ENCODE measurements around the gene TAOK3.
A peak's percentile ranks its signal among the peaks of the same experiment; 100 is the strongest.

The TAOK3 gene

DNA sequence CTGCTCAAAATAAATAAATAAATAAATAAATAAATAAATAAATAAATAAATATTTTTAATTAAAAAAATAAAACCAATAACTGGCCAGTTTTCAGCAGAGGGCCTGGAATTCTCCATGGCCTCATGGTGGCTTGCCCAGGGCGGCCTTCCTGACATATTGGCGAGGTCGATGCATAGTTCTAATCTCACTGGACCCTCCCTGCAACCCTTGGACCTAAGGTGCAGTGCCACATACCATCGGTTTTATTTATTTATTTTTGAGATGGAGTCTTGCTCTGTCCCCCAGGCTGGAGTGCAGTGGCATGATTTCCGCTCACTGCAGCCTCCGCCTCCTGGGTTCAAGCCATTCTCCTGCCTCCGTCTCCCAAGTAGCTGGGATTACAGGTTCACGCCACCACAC lies 265.0 kb downstream of the TAOK3 start:
- H3K9me3 ChIP-seq (ENCODE audit: insufficient read depth, low read length), result no peaks in the 10 kb centered on the region
- H3F3A ChIP-seq (ENCODE audit: insufficient read depth), result no peaks in the 10 kb centered on the region
- no peaks in the 10 kb centered on the region for H3K36me3 ChIP-seq (ENCODE audit: low read length)
- H3K4me2 ChIP-seq (ENCODE audit: low read depth, low read length, poor library complexity, severe bottlenecking), result no peak overlapping the region
- no peak overlapping the region for H3K4me3 ChIP-seq (ENCODE audit: insufficient read depth, low read length, poor library complexity, severe bottlenecking)
- H4K20me1 ChIP-seq (ENCODE audit: low read depth, low read length), result no peaks in the 10 kb centered on the region
- H2AFZ ChIP-seq (ENCODE audit: low read depth, low read length, severe bottlenecking), result no peak overlapping the region
- H3K79me2 ChIP-seq (ENCODE audit: insufficient read depth, low read length), result no peaks in the 10 kb centered on the region
- no peaks in the 10 kb centered on the region for H3K27me3 ChIP-seq (ENCODE audit: low read length)
- TF ChIP-seq EZH2phosphoT487 (conservative IDR thresholded peaks at IDR 0.05; ENCODE audit: low read length), result no peak
- no peaks in the 10 kb centered on the region for H3K9me2 ChIP-seq (replicated peaks; ENCODE audit: insufficient read depth, low read length)
- H3K9ac ChIP-seq (ENCODE audit: low read length), result no peak overlapping the region
- no peak overlapping the region for H3K27ac ChIP-seq (ENCODE audit: low read depth, low read length)

DNA sequence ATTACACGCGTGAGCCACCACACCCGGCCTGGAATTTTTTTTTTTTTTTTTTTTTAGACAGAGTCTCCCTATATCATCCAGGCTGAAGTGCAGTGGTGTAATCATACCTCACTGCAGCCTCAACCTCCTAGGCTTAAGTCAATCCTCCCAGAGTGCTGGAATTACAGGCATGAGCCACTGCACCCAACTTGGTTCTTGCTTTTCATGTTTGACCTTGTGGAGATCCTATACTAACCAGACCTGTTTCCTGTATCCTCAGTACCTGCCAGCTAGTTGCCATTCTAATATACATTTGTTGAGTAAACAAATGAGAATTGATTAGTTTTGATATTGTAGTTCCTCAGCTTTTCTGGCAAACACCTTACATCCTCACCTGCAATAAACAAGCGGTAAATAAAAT lies 265.7 kb downstream of the TAOK3 start:
- no peak for TF ChIP-seq EZH2phosphoT487 (conservative IDR thresholded peaks at IDR 0.05; ENCODE audit: low read length)
- TF ChIP-seq, protein P1, sequence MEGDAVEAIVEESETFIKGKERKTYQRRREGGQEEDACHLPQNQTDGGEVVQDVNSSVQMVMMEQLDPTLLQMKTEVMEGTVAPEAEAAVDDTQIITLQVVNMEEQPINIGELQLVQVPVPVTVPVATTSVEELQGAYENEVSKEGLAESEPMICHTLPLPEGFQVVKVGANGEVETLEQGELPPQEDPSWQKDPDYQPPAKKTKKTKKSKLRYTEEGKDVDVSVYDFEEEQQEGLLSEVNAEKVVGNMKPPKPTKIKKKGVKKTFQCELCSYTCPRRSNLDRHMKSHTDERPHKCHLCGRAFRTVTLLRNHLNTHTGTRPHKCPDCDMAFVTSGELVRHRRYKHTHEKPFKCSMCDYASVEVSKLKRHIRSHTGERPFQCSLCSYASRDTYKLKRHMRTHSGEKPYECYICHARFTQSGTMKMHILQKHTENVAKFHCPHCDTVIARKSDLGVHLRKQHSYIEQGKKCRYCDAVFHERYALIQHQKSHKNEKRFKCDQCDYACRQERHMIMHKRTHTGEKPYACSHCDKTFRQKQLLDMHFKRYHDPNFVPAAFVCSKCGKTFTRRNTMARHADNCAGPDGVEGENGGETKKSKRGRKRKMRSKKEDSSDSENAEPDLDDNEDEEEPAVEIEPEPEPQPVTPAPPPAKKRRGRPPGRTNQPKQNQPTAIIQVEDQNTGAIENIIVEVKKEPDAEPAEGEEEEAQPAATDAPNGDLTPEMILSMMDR (IDR thresholded peaks at IDR 0.05; ENCODE audit: insufficient read depth, low read length, poor library complexity, severe bottlenecking), result no peak

DNA sequence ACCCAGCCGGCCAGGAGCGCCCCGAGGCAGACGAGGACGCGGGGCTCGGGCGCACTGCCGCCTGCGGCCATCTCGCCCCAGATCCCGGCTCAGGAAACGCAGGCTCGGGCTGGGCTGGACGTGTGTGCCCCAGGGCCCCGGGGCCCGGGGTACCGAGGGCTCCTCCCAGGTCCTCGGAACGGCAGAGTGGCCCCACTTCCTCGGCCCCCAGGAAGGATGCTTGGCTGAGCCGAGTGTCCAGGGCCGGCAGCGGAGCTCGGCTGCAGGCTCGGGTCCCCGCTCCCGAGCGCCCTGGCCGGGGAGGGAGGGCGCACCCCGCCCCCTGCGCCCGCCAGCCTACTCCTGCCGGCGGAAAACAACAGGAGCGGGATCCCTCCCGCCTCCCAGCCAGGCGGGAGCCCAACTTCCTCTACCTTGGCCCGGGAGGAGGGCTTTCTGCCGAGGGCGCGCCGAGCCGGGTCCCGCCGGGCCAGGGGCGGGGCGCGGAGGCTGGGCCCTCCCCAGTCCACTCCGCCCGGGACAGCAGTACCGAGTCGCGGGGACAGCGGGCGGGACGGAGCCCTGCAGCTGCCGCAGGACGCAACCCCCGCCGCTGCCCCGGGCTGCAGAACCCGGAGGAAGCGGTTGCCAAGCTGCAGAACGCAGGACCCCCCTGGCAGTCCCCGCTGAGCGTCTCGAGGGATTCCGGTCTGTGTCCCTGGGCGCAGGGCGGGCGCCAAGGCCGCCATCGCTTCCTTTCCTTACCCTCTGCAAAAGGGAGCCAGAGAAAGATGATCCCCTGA lies 268.9 kb downstream of the TAOK3 start, which contains the start of gene VSIG10:
Gene VSIG10, minus strand, starts transcription at position 411 of the 782 bp plus-strand sequence. Its CDS starts 340 bp downstream, at position 71.
- Histone ChIP-seq H3K27ac (ENCODE audit: low read depth, low read length) (no peak within 1 kb of the TSS), H3K9ac (ENCODE audit: low read length) (peak within 1 kb of the TSS; percentile 56), H3K4me2 (ENCODE audit: low read depth, low read length, poor library complexity, severe bottlenecking) (peak within 1 kb of the TSS; percentile 77), H3K9me3 (ENCODE audit: insufficient read depth, low read length) (no peaks in the 10 kb centered on the region), H3K36me3 (ENCODE audit: low read length) (no peaks in the 10 kb centered on the region), H2AFZ (ENCODE audit: low read depth, low read length, severe bottlenecking) (peak within 1 kb of the TSS; percentile 89), H3K79me2 (ENCODE audit: insufficient read depth, low read length) (no peaks in the 10 kb centered on the region), H3K9me2 (replicated peaks; ENCODE audit: insufficient read depth, low read length) (no peaks in the 10 kb centered on the region), H3K27me3 (ENCODE audit: low read length) (no peaks in the 10 kb centered on the region), H3F3A (ENCODE audit: insufficient read depth) (no peaks in the 10 kb centered on the region), H4K20me1 (ENCODE audit: low read depth, low read length) (no peaks in the 10 kb centered on the region), H3K4me3 (ENCODE audit: insufficient read depth, low read length, poor library complexity, severe bottlenecking) (peak within 1 kb of the TSS; percentile 65)
- TF ChIP-seq EZH2phosphoT487 (conservative IDR thresholded peaks at IDR 0.05; ENCODE audit: low read length), result 0 out of 2 replicates have a peak, but pooled peaks have one; percentile 29
- TF ChIP-seq, protein P1 (IDR thresholded peaks at IDR 0.05; ENCODE audit: insufficient read depth, low read length, poor library complexity, severe bottlenecking), result no peak

More for the DNA sequence above, 265.7 kb downstream of the TAOK3 start:
- no peaks in the 10 kb centered on the region for H4K20me1 ChIP-seq (ENCODE audit: low read depth, low read length)
- H3K4me3 ChIP-seq (ENCODE audit: insufficient read depth, low read length, poor library complexity, severe bottlenecking), result no peak overlapping the region
- H3F3A ChIP-seq (ENCODE audit: insufficient read depth), result no peaks in the 10 kb centered on the region
- no peaks in the 10 kb centered on the region for H3K79me2 ChIP-seq (ENCODE audit: insufficient read depth, low read length)
- H3K27ac ChIP-seq (ENCODE audit: low read depth, low read length), result no peak overlapping the region
- no peaks in the 10 kb centered on the region for H3K27me3 ChIP-seq (ENCODE audit: low read length)
- no peak overlapping the region for H3K9ac ChIP-seq (ENCODE audit: low read length)
- H3K4me2 ChIP-seq (ENCODE audit: low read depth, low read length, poor library complexity, severe bottlenecking), result no peak overlapping the region
- H3K36me3 ChIP-seq (ENCODE audit: low read length), result no peaks in the 10 kb centered on the region
- H2AFZ ChIP-seq (ENCODE audit: low read depth, low read length, severe bottlenecking), result no peak overlapping the region
- no peaks in the 10 kb centered on the region for H3K9me3 ChIP-seq (ENCODE audit: insufficient read depth, low read length)
- H3K9me2 ChIP-seq (replicated peaks; ENCODE audit: insufficient read depth, low read length), result no peaks in the 10 kb centered on the region

DNA sequence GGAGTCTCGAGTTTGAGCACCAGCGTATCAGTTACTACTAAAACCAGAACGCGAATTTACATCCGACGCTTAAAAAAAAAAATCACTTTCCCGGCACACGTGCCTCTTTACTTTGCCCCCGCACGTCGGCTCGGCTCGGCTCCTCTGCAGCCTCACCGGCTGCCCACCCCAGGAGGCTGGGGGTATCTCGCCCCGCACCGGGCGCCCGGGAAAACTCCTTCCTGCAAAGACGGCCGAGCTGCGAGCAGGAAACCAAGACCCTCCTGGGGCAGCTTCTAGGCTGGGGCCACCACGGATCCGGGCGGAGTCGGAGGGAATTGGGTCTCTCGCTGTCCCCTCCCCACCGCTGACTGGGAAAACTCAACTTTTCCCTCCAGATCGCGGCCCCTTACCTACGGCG lies 269.5 kb downstream of the TAOK3 start:
- Histone ChIP-seq H4K20me1 (ENCODE audit: low read depth, low read length) (no peaks in the 10 kb centered on the region), H3K27me3 (ENCODE audit: low read length) (no peaks in the 10 kb centered on the region), H3K9ac (ENCODE audit: low read length) (peak overlapping the region; percentile 56), H3K9me3 (ENCODE audit: insufficient read depth, low read length) (no peaks in the 10 kb centered on the region), H3K79me2 (ENCODE audit: insufficient read depth, low read length) (no peaks in the 10 kb centered on the region), H3K4me3 (ENCODE audit: insufficient read depth, low read length, poor library complexity, severe bottlenecking) (peak overlapping the region; percentile 65), H3K36me3 (ENCODE audit: low read length) (no peaks in the 10 kb centered on the region), H3K27ac (ENCODE audit: low read depth, low read length) (no peak overlapping the region), H2AFZ (ENCODE audit: low read depth, low read length, severe bottlenecking) (peak overlapping the region; percentile 89), H3F3A (ENCODE audit: insufficient read depth) (no peaks in the 10 kb centered on the region), H3K9me2 (replicated peaks; ENCODE audit: insufficient read depth, low read length) (no peaks in the 10 kb centered on the region), H3K4me2 (ENCODE audit: low read depth, low read length, poor library complexity, severe bottlenecking) (peak overlapping the region; percentile 77)
- TF ChIP-seq, protein P1 (IDR thresholded peaks at IDR 0.05; ENCODE audit: insufficient read depth, low read length, poor library complexity, severe bottlenecking), result no peak
- TF ChIP-seq EZH2phosphoT487 (conservative IDR thresholded peaks at IDR 0.05; ENCODE audit: low read length), result no peak

Measured in SU-DHL-6 (cell line).